Tibial artery (tissue), 4 donors: Measurements from ENCODE around the gene BCL11B.
A peak's percentile ranks its signal among the peaks of the same experiment; 100 is the strongest.

Experiments
- DNase-seq, 2 donors: peaks; one replicate each; pipeline ENCODE4 v3.0.0-alpha.2; 2019
- H3K27ac ChIP-seq, 2 donors: fragments of 200-600 bp; sonication (generic) in 1 of 2; 1 replicate in 1 of 2; 2 replicates in 1 of 2; pipeline ENCODE4 v1.5.1; 2018 to 2019; ENCODE audit warnings: mild to moderate bottlenecking in 1 of 2
- H3K27me3 ChIP-seq, 2 donors: fragments of 200-600 bp; sonication (generic) in 1 of 2; one replicate each; pipeline versions ENCODE4 v1.5.1 to v1.6.0; 2016 to 2019
- H3K36me3 ChIP-seq, 3 donors: fragments of 200-600 bp; sonication (generic) in 2 of 3; one replicate each; pipeline ENCODE4 v1.5.1; 2016 to 2019; ENCODE audit warnings: mild to moderate bottlenecking in 2 of 3
- H3K4me1 ChIP-seq, 4 donors: fragments of 200-600 bp; sonication (generic) in 2 of 4; 1 replicate in 3 of 4; 2 replicates in 1 of 4; pipeline ENCODE4 v1.5.1; 2016 to 2019
- H3K4me3 ChIP-seq, 2 donors: fragments of 200-600 bp; sonication (generic) in 1 of 2; 1 replicate in 1 of 2; 2 replicates in 1 of 2; pipeline ENCODE4 v1.5.1; 2018 to 2019; ENCODE audit warnings: mild to moderate bottlenecking in 2 of 2
- H3K9me3 ChIP-seq, 3 donors: fragments of 200-600 bp; sonication (generic) in 1 of 3; one replicate each; pipeline ENCODE4 v1.5.1; 2016 to 2019
- intact Hi-C: fragments of 100-400 bp; cut with DNase I; formaldehyde crosslinking; loops from one replicate; pipeline ENCODE4 v1.15.0; 2023; ENCODE audit warnings: low total_unique reads
- TF ChIP-seq, protein P1 (sequence below), 2 experiments: fragments of 200-600 bp in 1 of 2; fragments of 450-650 bp in 1 of 2; IDR thresholded peaks; one replicate each; pipeline ENCODE4 v1.5.1; 2017 to 2019; ENCODE audit warnings: antibody characterized with exemption in 2 of 2, mild to moderate bottlenecking in 1 of 2, moderate library complexity in 1 of 2

Gene BCL11B

DNA sequence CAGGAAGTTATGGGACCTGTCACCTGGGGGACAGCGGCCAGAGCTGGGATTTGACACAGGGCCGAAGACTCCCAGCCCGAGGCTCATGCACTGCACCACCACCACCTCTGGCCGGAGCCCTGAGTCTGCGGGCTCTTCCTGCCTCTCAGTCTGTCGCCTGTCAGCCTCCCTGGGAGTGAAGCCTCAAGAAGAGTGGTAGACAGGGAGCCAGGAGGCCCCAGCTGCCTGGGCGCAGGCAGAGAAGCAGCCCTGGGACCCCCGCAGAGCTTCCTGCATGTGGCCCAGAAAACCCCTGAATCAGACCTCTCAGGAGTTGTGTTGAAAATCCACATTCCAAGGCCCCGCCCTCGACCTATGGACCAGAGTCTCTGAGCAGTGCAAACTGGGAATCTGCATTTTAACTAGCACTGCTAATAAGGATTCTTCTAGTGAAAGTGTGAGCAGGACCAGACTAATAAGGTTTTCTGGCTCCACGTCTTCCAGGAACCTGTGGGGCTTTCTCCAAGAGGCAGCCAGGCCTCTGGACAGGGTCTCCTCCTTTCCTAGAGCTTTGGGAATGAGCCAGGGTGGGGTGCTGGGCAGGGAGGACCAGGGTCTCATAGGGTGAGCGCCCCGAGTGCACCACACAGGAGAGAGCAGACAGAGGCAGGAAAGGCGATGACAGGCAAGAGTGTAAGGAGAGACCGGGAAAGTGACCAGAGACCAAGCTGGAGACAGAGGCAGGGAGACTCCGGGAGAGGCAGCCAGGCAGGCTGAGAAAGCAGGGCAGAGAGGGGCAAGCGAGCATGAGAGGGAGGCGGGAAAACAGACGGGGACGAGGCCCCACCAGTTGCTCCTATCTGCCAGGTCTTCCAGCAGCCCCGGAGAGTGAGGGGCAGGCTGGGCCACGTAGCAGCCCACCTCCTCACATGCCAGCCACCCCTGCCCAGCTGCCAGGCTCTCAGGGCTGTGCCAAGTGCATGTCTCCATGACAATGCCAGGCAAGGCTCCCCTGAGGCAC, 112.4 kb downstream of the BCL11B start:
- no peaks in the 10 kb centered on the region for H3K36me3 ChIP-seq
- DNase-seq: no peak
- intact Hi-C loops: no loop called here
- H3K9me3 ChIP-seq: peaks cover 0 to 5% (median 0%) of the 10 kb centered on the region in 3 donors
- TF ChIP-seq, protein P1, sequence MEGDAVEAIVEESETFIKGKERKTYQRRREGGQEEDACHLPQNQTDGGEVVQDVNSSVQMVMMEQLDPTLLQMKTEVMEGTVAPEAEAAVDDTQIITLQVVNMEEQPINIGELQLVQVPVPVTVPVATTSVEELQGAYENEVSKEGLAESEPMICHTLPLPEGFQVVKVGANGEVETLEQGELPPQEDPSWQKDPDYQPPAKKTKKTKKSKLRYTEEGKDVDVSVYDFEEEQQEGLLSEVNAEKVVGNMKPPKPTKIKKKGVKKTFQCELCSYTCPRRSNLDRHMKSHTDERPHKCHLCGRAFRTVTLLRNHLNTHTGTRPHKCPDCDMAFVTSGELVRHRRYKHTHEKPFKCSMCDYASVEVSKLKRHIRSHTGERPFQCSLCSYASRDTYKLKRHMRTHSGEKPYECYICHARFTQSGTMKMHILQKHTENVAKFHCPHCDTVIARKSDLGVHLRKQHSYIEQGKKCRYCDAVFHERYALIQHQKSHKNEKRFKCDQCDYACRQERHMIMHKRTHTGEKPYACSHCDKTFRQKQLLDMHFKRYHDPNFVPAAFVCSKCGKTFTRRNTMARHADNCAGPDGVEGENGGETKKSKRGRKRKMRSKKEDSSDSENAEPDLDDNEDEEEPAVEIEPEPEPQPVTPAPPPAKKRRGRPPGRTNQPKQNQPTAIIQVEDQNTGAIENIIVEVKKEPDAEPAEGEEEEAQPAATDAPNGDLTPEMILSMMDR (IDR thresholded peaks at IDR 0.05): no peak
- no peak overlapping the region for H3K27ac ChIP-seq
- H3K4me1 ChIP-seq: peaks cover 0 to 16% (median 14%) of the 10 kb centered on the region in 4 donors
- peaks cover 0 to 29% of the 10 kb centered on the region in 2 donors for H3K27me3 ChIP-seq
- no peak overlapping the region for H3K4me3 ChIP-seq

DNA sequence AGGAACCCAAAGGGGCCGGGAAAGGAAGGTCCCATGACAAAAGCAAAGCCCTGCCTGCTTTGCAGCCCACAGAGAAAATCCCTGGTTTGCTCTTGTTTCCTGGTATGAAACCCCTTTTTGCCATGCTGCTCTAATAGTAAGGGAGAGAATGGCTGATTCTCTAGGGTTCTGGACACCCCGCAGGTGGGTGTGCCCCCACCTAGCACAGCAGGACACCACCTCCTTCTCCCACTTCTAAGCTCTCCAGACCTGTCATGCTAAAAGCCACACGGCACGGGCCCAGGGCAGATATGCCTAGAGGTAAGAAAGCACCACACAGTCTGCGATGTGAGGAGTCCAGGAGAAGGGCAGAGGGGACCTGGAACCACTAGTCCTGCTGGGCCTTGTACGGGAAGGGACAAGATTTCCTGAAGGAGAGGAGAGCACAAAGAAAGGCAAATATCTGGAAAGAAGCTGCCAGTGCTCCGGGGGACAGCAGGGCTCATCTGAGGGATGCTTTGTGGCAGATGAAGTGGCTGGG, 113.3 kb downstream of the BCL11B start:
- H3K36me3 ChIP-seq: no peaks in the 10 kb centered on the region
- H3K9me3 ChIP-seq: peaks cover 0 to 5% (median 0%) of the 10 kb centered on the region in 3 donors
- TF ChIP-seq, protein P1 (IDR thresholded peaks at IDR 0.05): no peak
- peaks cover 0 to 26% of the 10 kb centered on the region in 2 donors for H3K27me3 ChIP-seq
- peaks cover 0 to 16% (median 14%) of the 10 kb centered on the region in 4 donors for H3K4me1 ChIP-seq
- H3K4me3 ChIP-seq: no peak overlapping the region
- intact Hi-C loops: no loop called here
- DNase-seq: no peak
- no peak overlapping the region for H3K27ac ChIP-seq

DNA sequence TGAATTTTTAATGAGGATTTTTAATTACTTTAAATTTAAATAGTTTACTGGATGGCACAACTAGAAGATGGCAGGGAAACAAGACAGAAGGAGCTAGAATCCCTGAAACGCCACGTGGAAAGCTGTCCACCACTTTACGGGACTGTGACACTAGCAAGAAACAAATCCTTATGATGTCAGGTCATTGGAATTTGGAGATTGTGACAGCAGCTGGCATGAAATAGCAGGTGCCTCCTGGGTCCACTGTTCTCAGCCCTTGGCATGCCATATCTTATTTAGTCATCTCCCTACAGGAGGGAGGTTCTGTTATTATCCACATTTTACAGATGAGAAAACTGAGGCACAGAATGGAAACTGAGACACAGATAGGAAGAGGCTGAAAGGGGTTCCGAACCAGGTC, 113.8 kb downstream of the BCL11B start:
- H3K9me3 ChIP-seq: peaks cover 0 to 5% (median 0%) of the 10 kb centered on the region in 3 donors
- H3K27me3 ChIP-seq: peaks cover 0 to 26% of the 10 kb centered on the region in 2 donors
- H3K4me1 ChIP-seq: peaks cover 0 to 16% (median 14%) of the 10 kb centered on the region in 4 donors
- no peak overlapping the region for H3K4me3 ChIP-seq
- DNase-seq: no peak
- no peaks in the 10 kb centered on the region for H3K36me3 ChIP-seq
- intact Hi-C loops: no loop called here
- H3K27ac ChIP-seq: no peak overlapping the region
- TF ChIP-seq, protein P1 (IDR thresholded peaks at IDR 0.05): no peak

DNA sequence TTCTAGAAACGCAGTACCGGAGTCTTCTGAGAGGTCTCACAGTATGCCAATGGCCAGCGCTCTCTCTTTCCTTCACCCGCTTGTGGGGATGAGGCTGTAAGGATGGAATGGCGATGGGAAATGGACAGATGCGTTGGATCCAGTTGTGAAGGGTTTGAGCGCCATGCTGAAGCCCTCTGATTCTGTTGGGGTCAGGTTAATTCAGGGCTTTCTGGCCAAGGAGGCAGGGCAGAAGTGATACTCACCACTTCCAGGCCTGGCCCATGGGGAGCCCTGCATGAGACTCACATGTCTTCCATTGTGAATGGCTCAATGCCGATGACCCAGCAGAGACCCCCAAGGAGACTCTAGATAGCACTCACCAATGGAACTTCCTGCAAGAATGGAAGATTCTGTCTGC, 114.3 kb downstream of the BCL11B start:
- peaks cover 0 to 5% (median 0%) of the 10 kb centered on the region in 3 donors for H3K9me3 ChIP-seq
- H3K4me1 ChIP-seq: peaks cover 0 to 16% (median 14%) of the 10 kb centered on the region in 4 donors
- TF ChIP-seq, protein P1 (IDR thresholded peaks at IDR 0.05): no peak
- no peak for DNase-seq
- H3K4me3 ChIP-seq: no peak overlapping the region
- H3K27me3 ChIP-seq: peaks cover 0 to 26% of the 10 kb centered on the region in 2 donors
- intact Hi-C loops: no loop called here
- no peaks in the 10 kb centered on the region for H3K36me3 ChIP-seq
- no peak overlapping the region for H3K27ac ChIP-seq

DNA sequence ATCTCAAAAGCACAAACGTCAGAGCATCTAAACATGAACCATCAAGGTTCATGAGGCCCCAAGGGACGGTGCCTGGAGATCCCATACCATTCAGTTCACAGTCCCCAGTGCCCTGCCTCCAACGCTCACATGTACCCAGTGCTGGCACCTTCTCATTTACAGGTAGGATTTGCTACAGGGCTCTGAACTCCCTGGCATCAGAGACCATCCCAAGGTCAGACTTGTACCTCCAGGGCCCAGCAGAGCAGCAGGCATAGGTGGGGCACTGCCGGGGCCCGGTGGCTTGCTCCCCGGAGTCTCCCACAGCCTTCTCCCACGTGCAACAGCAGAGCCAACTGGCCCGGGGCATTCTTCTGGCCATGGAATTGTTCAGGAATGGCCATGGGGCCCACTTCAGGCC, 114.8 kb downstream of the BCL11B start:
- H3K9me3 ChIP-seq: peaks cover 0 to 5% (median 0%) of the 10 kb centered on the region in 3 donors
- peaks cover 0 to 26% of the 10 kb centered on the region in 2 donors for H3K27me3 ChIP-seq
- intact Hi-C loops: no loop called here
- TF ChIP-seq, protein P1 (IDR thresholded peaks at IDR 0.05): no peak
- no peak overlapping the region for H3K27ac ChIP-seq
- no peak overlapping the region for H3K4me3 ChIP-seq
- H3K4me1 ChIP-seq: peaks cover 0 to 16% (median 14%) of the 10 kb centered on the region in 4 donors
- DNase-seq: peak in 1 of 2 donors; percentile 7
- H3K36me3 ChIP-seq: no peaks in the 10 kb centered on the region
